ENCODE data around the gene C11orf16. TPM values are rescaled to one million over a fixed set of nuclear protein-coding genes. Genes with fewer than 3 reads are reported as not detected.
"Not testable (repeated sequence)": the region's sequence is repeated elsewhere in the genome, so short reads cannot be mapped to it uniquely, and the experiment has no call there.

C11orf16 gene
- total RNA-seq, 4 donors from 2014 or later: not detected

GRCh38 chr11:8937659-8938058 lies 4.9 kb upstream of the C11orf16 start:
- no peak for TF ChIP-seq CTCF (IDR thresholded peaks at IDR 0.05 in 4 of 5, conservative IDR thresholded peaks at IDR 0.05 in 1 of 5)
- TF ChIP-seq POLR2A (IDR thresholded peaks at IDR 0.05): no peak
- ATAC-seq (no peak), DNase-seq (no peak)
- intact Hi-C loops (cut with DNase I; ENCODE audit: low total_unique reads): no loop called here
- no peaks in the 10 kb centered on the region for H3K9me3 ChIP-seq
- H3K4me1 ChIP-seq: no peaks in the 10 kb centered on the region
- no peaks in the 10 kb centered on the region for H3K27me3 ChIP-seq
- in situ Hi-C loops (cut with MboI; ENCODE audit: low sequenced_read_pairs in 4 of 4): no loop called here
- no peaks in the 10 kb centered on the region for H3K36me3 ChIP-seq
- H3K27ac ChIP-seq: no peak overlapping the region
- no peak overlapping the region for H3K4me3 ChIP-seq

GRCh38 chr11:8937159-8937558 lies 4.4 kb upstream of the C11orf16 start:
- TF ChIP-seq CTCF (IDR thresholded peaks at IDR 0.05 in 4 of 5, conservative IDR thresholded peaks at IDR 0.05 in 1 of 5) (no peak), POLR2A (IDR thresholded peaks at IDR 0.05) (no peak)
- DNase-seq: no peak
- ATAC-seq: no peak
- H3K27me3 ChIP-seq: no peaks in the 10 kb centered on the region
- H3K4me1 ChIP-seq: no peaks in the 10 kb centered on the region
- no peaks in the 10 kb centered on the region for H3K9me3 ChIP-seq
- in situ Hi-C loops (cut with MboI; ENCODE audit: low sequenced_read_pairs in 4 of 4): no loop called here
- no peak overlapping the region for H3K4me3 ChIP-seq
- intact Hi-C loops (cut with DNase I; ENCODE audit: low total_unique reads): no loop called here
- H3K27ac ChIP-seq: no peak overlapping the region
- no peaks in the 10 kb centered on the region for H3K36me3 ChIP-seq

- H3K27me3 ChIP-seq; H3K27ac ChIP-seq; H3K36me3 ChIP-seq; H3K9me3 ChIP-seq; ATAC-seq; H3K4me1 ChIP-seq; DNase-seq; intact Hi-C loops (cut with DNase I; ENCODE audit: low total_unique reads); in situ Hi-C loops (cut with MboI; ENCODE audit: low sequenced_read_pairs in 4 of 4); H3K4me3 ChIP-seq: not testable (repeated sequence)
Observed at GRCh38 chr11:8935789-8936188, 3.0 kb upstream of the C11orf16 start.

GRCh38 chr11:8934742-8935488 lies 2.2 kb upstream of the C11orf16 start:
- no peak for DNase-seq
- in situ Hi-C loops (cut with MboI; ENCODE audit: low sequenced_read_pairs in 4 of 4) (no loop called here), intact Hi-C loops (cut with DNase I; ENCODE audit: low total_unique reads) (no loop called here)
- no peaks in the 10 kb centered on the region for H3K4me1 ChIP-seq
- no peak for ATAC-seq
- H3K4me3 ChIP-seq: no peak overlapping the region
- H3K36me3 ChIP-seq: no peaks in the 10 kb centered on the region
- no peak overlapping the region for H3K27ac ChIP-seq
- no peaks in the 10 kb centered on the region for H3K9me3 ChIP-seq
- H3K27me3 ChIP-seq: no peaks in the 10 kb centered on the region
- TF ChIP-seq POLR2A (IDR thresholded peaks at IDR 0.05) (no peak), CTCF (IDR thresholded peaks at IDR 0.05 in 4 of 5, conservative IDR thresholded peaks at IDR 0.05 in 1 of 5) (no peak)

GRCh38 chr11:8933931-8934330 lies 1.2 kb upstream of the C11orf16 start:
- no peak for TF ChIP-seq CTCF (IDR thresholded peaks at IDR 0.05 in 4 of 5, conservative IDR thresholded peaks at IDR 0.05 in 1 of 5)
- TF ChIP-seq POLR2A (IDR thresholded peaks at IDR 0.05): no peak
- intact Hi-C loops (cut with DNase I; ENCODE audit: low total_unique reads) (no loop called here), in situ Hi-C loops (cut with MboI; ENCODE audit: low sequenced_read_pairs in 4 of 4) (no loop called here)
- Histone ChIP-seq H3K36me3 (no peaks in the 10 kb centered on the region), H3K4me3 (no peak overlapping the region), H3K9me3 (no peaks in the 10 kb centered on the region), H3K4me1 (no peaks in the 10 kb centered on the region), H3K27ac (no peak overlapping the region), H3K27me3 (no peaks in the 10 kb centered on the region)
- no peak for DNase-seq
- ATAC-seq: no peak
